Sciatic nerve (tissue), 2 donors: ENCODE results near the gene IQGAP1. TPM values are rescaled to one million over a fixed set of nuclear protein-coding genes. Genes with fewer than 3 reads are reported as not detected.
"Not testable (repeated sequence)": the region's sequence is repeated elsewhere in the genome, so short reads cannot be mapped to it uniquely, and the experiment has no call there.

Experiments used
- ATAC-seq: fragments of 200-7000 bp; cut with Tn5 transposase; one replicate; pipeline ENCODE4 v1.9.1; 2020; ENCODE audit warnings: mild to moderate bottlenecking, moderate library complexity
- DNase-seq: peaks from one replicate; pipeline ENCODE4 v3.0.0-alpha.2; 2020; ENCODE audit warnings: low spot score
- intact Hi-C: fragments of 100-400 bp; cut with DNase I; formaldehyde crosslinking; loops from one replicate; pipeline ENCODE4 v1.14.2; 2022
- total RNA-seq: library from RNA; stranded (reverse); fragmentation: NEBNext Ultra II Directional; extraction: Animal tissue kit (Norgen Biotek cat#: 25700); gene quantifications from one replicate; pipeline ENCODE4 v1.2.1, GENCODE V29; 2021
- donor health status: DM: no; HTN: no; CAD: no.
- donor health status: DM: no; HTN: no; CAD: no.

IQGAP1 gene
- total RNA-seq, 1 donor from 2014 or later, result 202 TPM

DNA sequence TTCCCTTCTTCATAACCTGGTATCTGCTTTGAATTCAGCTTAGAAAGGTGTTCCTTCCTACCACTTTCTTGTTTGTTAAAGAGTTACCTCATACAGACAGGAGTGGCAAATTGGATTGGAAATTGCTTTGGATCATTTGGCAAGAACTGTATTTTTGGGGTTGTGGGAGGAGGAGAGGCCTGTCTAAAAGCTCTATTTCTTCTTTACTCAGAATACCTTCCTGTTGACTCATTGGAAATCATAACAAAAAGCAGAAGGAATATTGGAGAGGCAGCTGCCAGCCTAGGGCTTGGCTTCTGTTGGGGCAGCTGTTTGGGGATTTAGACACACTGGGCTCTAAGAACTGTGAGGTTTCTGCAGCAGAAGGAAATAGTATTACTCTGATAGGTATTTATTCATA lies 14.2 kb downstream of the IQGAP1 start:
- intact Hi-C loops, result no loop called here
- DNase-seq, result no peak

GRCh38 chr15:90402767-90403166 lies 14.7 kb downstream of the IQGAP1 start:
- no peak for ATAC-seq
- no peak for DNase-seq
- intact Hi-C loops, result no loop called here

More for the DNA sequence above, 14.2 kb downstream of the IQGAP1 start:
- ATAC-seq, result peak; percentile 87

- intact Hi-C loops, result no loop called here
- ATAC-seq (no peak), DNase-seq (no peak)
Measured at GRCh38 chr15:90405055-90405607, 17.1 kb downstream of the IQGAP1 start.

- ATAC-seq (no peak), DNase-seq (no peak)
- intact Hi-C loops, result no loop called here
Measured at GRCh38 chr15:90407336-90407735, 19.3 kb downstream of the IQGAP1 start.

DNA sequence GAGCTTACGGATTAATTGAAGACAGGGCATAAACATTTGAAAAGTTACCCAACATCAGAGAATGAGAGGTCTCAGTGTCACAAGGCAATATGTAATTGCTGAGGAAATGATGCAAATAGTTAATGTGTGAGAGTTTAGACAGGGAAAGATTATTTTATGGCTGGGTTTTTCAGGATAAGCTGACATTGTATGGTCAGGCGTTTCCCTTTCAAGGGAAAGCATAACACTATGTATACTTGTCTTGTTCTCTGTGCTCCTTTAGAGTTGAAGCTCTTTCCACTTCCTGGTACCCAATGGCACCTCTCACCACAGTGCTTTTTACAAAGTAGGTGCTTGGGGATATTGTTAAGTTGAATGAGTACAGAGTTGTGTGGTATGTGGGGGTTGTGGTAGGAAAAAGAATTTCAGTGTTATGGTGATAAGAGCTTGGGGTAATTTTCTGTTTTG lies 19.9 kb downstream of the IQGAP1 start:
- DNase-seq (no peak), ATAC-seq (peak; percentile 30)
- intact Hi-C loops, result no loop called here

DNA sequence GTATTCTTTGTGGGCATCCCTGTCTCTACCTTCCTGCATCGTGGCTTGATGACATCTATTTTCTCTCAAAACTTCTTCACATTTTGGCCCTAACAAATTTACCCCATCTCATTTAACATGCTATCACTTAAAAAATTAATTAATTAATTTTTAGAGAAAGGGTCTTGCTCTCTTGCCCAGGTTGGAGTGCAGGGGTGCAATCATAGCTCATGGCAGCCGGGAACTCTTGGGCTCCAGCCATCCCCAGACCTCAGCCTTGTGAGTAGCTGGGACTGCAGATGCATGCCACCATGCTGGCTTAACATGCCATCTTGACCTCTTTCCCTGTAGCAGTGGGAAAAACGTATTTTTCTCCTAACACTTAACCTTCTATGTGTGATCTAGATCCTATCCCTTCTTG lies 20.6 kb downstream of the IQGAP1 start:
- DNase-seq (no peak), ATAC-seq (no peak)
- intact Hi-C loops, result no loop called here

DNA sequence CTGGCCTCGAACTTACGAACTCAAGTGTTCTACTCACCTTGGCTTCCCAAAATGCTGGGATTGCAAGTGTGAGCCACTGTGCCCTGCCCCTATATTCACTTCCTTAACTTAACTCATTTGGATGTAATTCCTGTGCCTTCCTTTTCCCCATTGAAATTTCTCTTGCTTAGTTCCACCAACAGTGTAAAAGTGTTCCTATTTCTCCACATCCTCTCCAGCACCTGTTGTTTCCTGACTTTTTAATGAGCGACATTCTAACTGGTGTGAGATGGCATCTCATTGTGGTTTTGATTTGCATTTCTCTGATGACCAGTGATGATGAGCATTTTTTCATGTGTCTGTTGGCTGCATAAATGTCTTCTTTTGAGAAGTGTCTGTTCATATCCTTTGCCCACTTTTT lies 21.5 kb downstream of the IQGAP1 start:
- ATAC-seq, DNase-seq, intact Hi-C loops: not testable (repeated sequence)

DNA sequence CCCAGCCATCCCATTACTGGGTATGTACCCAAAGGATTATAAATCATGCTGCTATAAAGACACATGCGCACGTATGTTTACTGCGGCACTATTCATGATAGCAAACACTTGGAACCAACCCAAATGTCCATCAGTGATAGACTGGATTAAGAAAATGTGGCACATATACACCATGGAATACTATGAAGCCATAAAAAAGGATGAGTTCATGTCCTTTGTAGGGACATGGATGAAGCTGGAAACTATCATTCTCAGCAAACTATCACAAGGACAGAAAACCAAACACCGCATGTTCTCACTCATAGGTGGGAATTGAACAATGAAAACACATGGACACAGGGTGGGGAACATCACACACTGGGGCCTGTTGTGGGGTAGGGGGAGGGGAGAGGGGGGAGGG lies 22.3 kb downstream of the IQGAP1 start:
- intact Hi-C loops, DNase-seq, ATAC-seq: not testable (repeated sequence)

- no peak for ATAC-seq
- no peak for DNase-seq
- intact Hi-C loops, result no loop called here
Measured at GRCh38 chr15:90411176-90411575, 23.1 kb downstream of the IQGAP1 start.

DNA sequence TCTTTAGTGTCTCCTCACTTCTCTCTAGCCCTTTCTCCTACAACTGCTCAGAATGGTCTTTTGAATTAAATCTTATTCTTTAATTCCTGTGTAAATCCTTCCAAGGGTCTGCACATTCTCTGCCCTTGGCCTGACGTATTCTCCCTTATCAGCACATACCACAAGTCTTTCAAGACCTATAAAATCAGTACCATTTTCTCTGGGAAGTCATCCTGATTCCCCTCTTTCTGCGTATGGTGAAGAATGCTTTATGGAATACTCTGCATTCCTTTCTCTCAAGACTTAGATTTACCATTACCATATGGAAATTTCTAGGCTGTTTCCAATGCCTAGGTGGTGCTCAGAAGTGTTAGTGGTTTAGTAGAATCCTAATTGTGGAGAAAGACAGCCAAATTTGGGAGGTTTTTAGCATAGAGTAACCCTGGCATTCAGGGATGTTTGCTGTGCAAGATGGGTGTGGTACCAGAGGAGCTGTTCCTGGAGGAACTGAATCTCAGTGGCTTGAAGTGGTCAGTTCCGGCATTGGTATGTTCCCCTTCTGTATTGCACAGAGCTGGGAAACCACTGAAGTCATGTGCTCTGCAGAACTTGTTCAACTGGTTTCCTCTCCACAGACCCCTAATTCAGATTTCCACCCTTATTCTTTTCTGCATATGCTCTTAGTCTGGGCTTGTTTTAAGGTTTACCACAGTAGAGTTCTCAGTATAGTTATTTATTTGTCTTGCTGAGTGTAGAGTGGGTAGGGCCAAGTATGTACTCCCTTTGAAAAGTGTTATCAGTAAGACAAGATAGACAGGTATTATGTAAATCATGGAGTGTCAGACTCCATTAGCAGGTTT lies 24.5 kb downstream of the IQGAP1 start:
- ATAC-seq (peak; percentile 90), DNase-seq (no peak)
- intact Hi-C loops, result no loop called here

DNA sequence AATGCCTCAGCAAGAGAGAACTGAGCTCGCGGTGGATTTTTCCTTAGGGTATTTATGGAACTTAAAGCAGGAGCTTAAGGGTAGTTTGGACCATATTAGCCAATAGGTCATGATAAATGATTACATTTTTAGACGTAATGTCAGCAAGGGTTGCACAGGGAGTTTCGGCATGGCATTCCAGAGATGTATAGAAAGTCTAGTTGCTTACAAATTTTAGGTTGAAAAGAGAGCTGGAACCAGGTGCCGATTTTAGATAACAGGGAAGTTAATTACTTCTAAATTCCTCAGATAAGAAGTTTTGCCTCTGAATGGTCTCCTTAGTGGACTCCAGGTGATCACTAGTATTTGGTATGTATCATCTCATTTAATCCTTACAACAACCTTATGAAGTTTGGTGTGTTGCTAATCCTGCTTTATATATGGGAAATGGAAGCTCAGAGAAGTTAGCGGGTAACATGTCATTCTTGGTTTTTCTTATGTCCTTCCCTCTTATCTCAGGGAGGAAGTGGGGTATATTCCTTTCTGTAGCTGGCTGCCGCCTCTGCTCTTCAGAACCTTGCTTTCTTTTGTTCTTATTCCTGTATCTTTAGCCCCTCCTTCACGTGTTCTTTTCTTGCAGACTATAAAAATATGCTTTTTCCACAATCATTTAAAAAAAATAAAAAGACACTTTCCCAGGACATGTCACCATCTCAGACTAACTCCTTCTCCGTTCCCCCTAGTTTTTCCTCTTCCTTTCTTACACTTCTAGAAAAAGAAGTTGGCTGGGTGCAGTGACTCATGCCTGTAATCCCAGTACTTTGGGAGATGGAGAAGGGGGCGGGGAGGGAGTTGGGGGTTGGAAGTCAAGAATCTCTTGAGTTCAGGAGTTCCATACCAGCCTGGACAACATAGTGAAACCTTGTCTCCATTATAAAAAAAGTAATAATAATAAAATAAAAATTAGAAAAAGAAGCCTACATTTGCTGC lies 25.7 kb downstream of the IQGAP1 start:
- intact Hi-C loops, result no loop called here
- DNase-seq, result no peak
- ATAC-seq, result no peak

- intact Hi-C loops, result no loop called here
- DNase-seq, result no peak
- no peak for ATAC-seq
Measured at GRCh38 chr15:90414408-90415028, 26.5 kb downstream of the IQGAP1 start.

GRCh38 chr15:90416052-90416451 lies 28.0 kb downstream of the IQGAP1 start:
- DNase-seq, intact Hi-C loops, ATAC-seq: not testable (repeated sequence)

DNA sequence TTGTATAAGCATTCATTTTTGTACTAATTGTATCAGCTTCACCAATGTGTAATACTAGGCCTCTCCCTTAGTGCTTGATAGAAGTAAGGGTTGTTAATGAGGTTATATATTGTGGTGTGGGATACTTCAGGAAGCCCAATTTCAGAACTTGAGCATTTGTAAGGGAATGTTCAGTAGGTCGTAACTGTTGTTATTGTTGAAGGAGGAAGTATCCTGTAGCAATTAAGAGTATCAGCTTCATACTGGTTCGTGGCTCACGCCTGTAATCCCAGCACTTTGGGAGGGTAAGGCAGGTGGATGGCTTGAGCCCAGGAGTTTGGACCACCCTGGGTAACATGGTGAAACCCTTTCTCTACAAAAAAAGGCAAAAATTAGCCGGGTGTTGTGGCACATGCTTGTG lies 30.6 kb downstream of the IQGAP1 start:
- ATAC-seq, result no peak
- DNase-seq, result no peak
- intact Hi-C loops, result no loop called here

DNA sequence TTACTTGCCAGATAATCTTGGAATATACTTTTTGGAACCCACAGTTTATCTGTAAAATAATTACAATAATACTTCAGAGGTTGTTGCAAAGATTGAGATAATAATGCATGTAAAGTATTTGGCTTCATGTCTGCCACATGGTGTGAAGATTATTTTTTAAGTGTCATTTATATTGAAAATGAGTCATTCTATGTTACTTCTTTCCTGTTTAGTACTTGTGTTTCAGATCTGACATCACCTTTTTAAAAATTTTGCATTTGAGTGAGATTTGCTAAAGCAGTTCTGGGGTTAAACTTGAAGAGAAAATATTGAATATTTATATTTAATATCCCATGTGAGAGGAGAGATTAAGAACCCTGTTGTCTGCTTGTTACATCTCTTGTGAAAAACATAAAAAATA lies 31.2 kb downstream of the IQGAP1 start:
- ATAC-seq, result no peak
- no peak for DNase-seq
- intact Hi-C loops, result no loop called here

DNA sequence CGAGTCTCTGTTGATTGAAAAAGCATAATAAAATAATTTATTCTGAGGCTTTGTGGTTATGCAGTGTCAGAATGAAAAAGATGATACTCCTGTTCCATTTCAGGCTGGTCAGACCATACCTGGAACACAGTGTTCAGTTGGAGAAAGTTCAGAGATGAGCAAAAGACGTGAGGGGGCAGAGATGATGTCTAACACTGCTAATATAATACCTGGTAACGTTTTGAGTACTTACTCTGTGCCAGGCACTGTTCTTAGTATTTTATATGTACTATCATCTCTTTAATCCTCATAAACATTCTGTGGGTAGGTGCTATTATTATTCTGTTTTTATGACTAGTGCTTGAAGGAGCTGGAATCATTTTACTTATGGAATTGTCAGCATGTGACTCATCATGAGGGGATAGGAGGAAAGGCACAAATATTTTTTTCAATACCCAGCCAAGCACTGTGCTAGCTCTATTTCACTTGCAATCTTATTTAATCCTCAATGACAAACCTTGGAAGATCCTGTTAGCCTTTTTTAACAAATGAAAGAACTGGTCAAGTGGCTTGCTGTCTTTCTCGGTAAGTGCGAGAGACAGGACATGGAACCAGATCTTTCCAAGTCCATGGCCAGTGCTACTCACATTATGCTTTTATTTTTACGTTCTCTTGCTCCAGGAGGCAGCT lies 31.8 kb downstream of the IQGAP1 start:
- DNase-seq (no peak), ATAC-seq (peak; percentile 20)
- intact Hi-C loops, result no loop called here

- DNase-seq, result no peak
- intact Hi-C loops, result no loop called here
- ATAC-seq, result no peak
Measured at GRCh38 chr15:90420451-90420850, 32.4 kb downstream of the IQGAP1 start.

DNA sequence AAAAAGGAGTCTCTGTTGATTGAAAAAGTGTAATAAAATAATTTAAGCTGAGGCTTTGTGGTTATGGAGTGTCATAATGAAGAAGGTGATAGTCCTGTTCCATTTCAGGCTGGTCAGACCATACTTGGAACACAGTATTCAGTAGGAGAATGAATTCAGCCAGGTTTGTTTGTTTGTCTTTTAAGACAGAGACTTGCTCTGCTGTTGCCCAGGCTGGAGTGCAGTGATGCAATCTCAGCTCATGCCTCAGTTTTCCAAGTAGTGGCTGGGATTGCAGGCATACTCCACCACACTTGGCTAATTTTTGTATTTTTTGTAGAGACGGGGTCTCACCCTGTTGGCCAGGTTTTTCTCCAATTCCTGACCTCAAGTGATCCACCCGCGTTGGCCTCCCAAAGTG lies 33.5 kb downstream of the IQGAP1 start:
- peak; percentile 78 for ATAC-seq
- intact Hi-C loops, result no loop called here
- no peak for DNase-seq

GRCh38 chr15:90422043-90422442 lies 34.0 kb downstream of the IQGAP1 start:
- intact Hi-C loops, result no loop called here
- no peak for ATAC-seq
- DNase-seq, result no peak
